Mucosa of descending colon (tissue), 3 donors: ENCODE data around the gene PTPRN2. TPM values are rescaled to one million over a fixed set of nuclear protein-coding genes. Genes with fewer than 3 reads are reported as not detected.
"Not testable (repeated sequence)": the region's sequence is repeated elsewhere in the genome, so short reads cannot be mapped to it uniquely, and the experiment has no call there.

Experiments used
- ATAC-seq: fragments of 200-7000 bp; cut with Tn5 transposase; one replicate; pipeline ENCODE4 v1.9.1; 2020; ENCODE audit warnings: mild to moderate bottlenecking, moderate library complexity
- DNase-seq, 3 donors: peaks; one replicate each; pipeline ENCODE4 v3.0.0-alpha.2; 2020
- H3K36me3 ChIP-seq: fragments of 200-600 bp; one replicate; pipeline ENCODE4 v1.8.0; 2021; ENCODE audit warnings: low read depth, mild to moderate bottlenecking
- H3K4me1 ChIP-seq: fragments of 200-600 bp; one replicate; pipeline ENCODE4 v1.8.0; 2021; ENCODE audit warnings: low read depth, mild to moderate bottlenecking
- H3K4me3 ChIP-seq: fragments of 200-600 bp; one replicate; pipeline ENCODE4 v1.8.0; 2021; ENCODE audit warnings: mild to moderate bottlenecking
- H3K9me3 ChIP-seq: fragments of 200-600 bp; one replicate; pipeline ENCODE4 v1.8.0; 2021; ENCODE audit warnings: mild to moderate bottlenecking
- intact Hi-C, 2 donors: fragments of 100-400 bp; cut with DNase I in 1 of 2; cut with micrococcal nuclease in 1 of 2; formaldehyde crosslinking; loops; one replicate each; pipeline versions ENCODE4 v1.11.0 to v1.11.1; 2022; cut with DNase I, micrococcal nuclease
- total RNA-seq, 3 donors: library from RNA; stranded (reverse); fragmentation: NEBNext Ultra II Directional in 2 of 3; extraction: Animal tissue kit (Norgen Biotek cat#: 25700) in 2 of 3; gene quantifications; one replicate each; pipeline versions ENCODE4 v1.2.1 to v1.2.4, GENCODE V29; 2021 to 2023
- TF ChIP-seq, protein P1 (sequence below): fragments of 200-600 bp; IDR thresholded peaks from one replicate; pipeline ENCODE4 v1.8.0; 2022; ENCODE audit warnings: antibody characterized with exemption, mild to moderate bottlenecking
- donor health status: DM: no; HTN: no; CAD: no; lungs with moderate emphysema.
- donor health status: DM: no; HTN: no; CAD: no.
- donor health status: DM: no; HTN: yes; CAD: no.

The PTPRN2 gene
- total RNA-seq, 3 donors from 2014 or later: 12.5 to 28.0 (median 26.2) TPM

DNA sequence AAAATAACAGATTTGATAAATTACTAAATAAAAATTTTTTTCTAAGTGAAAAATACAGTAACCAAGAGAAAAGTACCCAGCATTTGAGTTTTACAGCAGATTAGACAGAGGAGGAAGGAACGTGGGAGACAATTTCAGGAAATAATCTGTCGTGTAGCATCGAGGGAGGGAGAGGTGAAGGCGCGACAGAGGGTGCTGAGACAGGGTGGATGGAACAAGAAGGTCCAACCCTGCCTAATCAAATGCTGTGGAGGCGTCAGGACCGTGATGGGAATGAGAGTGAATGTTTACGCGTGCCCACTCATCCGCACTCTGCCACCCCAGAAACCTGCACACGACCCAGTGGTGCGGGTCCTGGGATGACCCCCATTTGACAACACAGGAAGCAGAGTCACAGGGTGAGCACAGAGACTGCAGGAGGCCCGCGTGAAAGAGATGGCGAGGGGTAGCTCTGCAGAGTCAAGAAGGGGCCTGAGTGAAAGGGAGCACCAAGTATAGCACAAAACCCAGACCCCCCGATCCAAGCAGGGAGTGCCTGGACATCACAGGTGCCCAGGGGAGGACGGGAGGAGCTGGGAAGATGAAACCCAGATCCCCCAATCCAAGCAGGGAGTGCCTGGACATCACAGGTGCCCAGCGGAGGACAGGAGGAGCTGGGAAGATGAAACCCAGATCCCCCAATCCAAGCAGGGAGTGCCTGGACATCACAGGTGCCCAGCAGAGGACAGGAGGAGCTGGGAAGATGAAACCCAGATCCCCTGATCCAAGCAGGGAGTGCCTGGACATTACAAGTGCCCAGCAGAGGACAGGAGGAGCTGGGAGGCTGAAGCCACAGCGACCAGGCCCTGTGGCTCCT is 691.9 kb downstream of the PTPRN2 start:
- intact Hi-C loops: no loop called here
- no peaks in the 10 kb centered on the region for H3K4me1 ChIP-seq
- DNase-seq: no peak
- TF ChIP-seq, protein P1, sequence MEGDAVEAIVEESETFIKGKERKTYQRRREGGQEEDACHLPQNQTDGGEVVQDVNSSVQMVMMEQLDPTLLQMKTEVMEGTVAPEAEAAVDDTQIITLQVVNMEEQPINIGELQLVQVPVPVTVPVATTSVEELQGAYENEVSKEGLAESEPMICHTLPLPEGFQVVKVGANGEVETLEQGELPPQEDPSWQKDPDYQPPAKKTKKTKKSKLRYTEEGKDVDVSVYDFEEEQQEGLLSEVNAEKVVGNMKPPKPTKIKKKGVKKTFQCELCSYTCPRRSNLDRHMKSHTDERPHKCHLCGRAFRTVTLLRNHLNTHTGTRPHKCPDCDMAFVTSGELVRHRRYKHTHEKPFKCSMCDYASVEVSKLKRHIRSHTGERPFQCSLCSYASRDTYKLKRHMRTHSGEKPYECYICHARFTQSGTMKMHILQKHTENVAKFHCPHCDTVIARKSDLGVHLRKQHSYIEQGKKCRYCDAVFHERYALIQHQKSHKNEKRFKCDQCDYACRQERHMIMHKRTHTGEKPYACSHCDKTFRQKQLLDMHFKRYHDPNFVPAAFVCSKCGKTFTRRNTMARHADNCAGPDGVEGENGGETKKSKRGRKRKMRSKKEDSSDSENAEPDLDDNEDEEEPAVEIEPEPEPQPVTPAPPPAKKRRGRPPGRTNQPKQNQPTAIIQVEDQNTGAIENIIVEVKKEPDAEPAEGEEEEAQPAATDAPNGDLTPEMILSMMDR: no peak
- H3K9me3 ChIP-seq: no peaks in the 10 kb centered on the region
- no peak overlapping the region for H3K4me3 ChIP-seq
- no peak for ATAC-seq
- H3K36me3 ChIP-seq: no peaks in the 10 kb centered on the region

DNA sequence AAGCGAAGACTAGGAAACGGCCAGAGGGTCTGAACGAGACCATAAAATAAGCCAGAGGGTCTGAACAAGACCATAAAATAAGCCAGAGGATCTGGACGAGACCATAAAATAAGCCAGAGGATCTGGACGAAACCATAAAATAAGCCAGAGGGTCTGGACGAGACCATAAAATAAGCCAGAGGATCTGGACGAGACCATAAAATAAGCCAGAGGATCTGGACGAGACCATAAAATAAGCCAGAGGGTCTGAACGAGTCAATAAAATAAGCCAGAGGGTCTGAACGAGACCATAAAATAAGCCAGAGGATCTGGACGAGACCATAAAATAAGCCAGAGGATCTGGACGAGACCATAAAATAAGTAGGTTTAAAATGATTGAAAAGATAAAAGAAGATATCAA is 692.5 kb downstream of the PTPRN2 start:
- DNase-seq, ATAC-seq, intact Hi-C loops, H3K4me3 ChIP-seq, H3K4me1 ChIP-seq, H3K9me3 ChIP-seq, H3K36me3 ChIP-seq: not testable (repeated sequence)

GRCh38 chr7:157893535-157894044 is 694.0 kb downstream of the PTPRN2 start:
- Histone ChIP-seq H3K4me3 (no peak overlapping the region), H3K36me3 (no peaks in the 10 kb centered on the region), H3K4me1 (no peaks in the 10 kb centered on the region), H3K9me3 (no peaks in the 10 kb centered on the region)
- intact Hi-C loops: no loop called here
- no peak for ATAC-seq
- TF ChIP-seq, protein P1: no peak
- no peak for DNase-seq

- intact Hi-C loops: no loop called here
- TF ChIP-seq, protein P1: no peak
- Histone ChIP-seq H3K4me3 (no peak overlapping the region), H3K36me3 (no peaks in the 10 kb centered on the region), H3K9me3 (no peaks in the 10 kb centered on the region), H3K4me1 (no peaks in the 10 kb centered on the region)
- DNase-seq (no peak), ATAC-seq (no peak)
Observed at GRCh38 chr7:157892751-157893523, 694.7 kb downstream of the PTPRN2 start.

DNA sequence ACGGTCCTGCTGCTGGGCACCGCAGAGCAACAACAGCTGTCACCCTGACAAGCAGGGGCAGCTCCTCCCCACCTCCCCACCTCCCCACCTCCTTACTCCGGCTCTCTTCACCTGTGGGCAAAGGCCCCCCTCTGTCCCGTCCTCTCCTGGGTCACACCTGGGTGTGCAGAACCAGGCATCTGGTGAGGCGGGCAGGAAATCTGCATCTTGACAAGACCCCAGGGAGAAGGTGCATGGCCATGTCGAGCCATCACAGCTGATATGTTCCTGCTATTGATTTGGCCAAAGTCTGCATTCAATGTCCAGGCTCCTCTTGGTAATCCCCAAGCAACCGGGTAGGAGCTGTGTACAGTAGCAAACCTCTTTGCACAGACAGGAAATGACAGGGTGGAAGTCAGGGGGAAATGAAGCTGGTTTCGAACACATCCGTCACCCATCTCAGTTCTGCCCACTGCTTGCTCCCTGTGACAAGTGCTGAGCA is 696.7 kb downstream of the PTPRN2 start:
- H3K36me3 ChIP-seq: no peaks in the 10 kb centered on the region
- no peak for DNase-seq

More for the DNA sequence above, 696.7 kb downstream of the PTPRN2 start:
- H3K4me1 ChIP-seq: no peaks in the 10 kb centered on the region
- intact Hi-C loops: no loop called here
- ATAC-seq: no peak
- H3K9me3 ChIP-seq: no peaks in the 10 kb centered on the region
- TF ChIP-seq, protein P1: no peak
- H3K4me3 ChIP-seq: no peak overlapping the region
